Right ventricle myocardium superior (tissue), 1 donor: ENCODE measurements around the gene WNT10A. TPM values are rescaled to one million over a fixed set of nuclear protein-coding genes. Genes with fewer than 3 reads are reported as not detected.

Experiments used
- ATAC-seq: fragments of 200-7000 bp; cut with Tn5 transposase; one replicate; pipeline ENCODE4 v1.9.1; 2020; ENCODE audit warnings: mild to moderate bottlenecking; ENCODE audit not compliant: poor library complexity
- DNase-seq: peaks from one replicate; pipeline ENCODE4 v3.0.0-alpha.2; 2020
- intact Hi-C: fragments of 100-400 bp; cut with DNase I; formaldehyde crosslinking; loops from one replicate; pipeline ENCODE4 v1.11.2; 2022
- total RNA-seq: library from RNA; stranded (reverse); fragmentation: NEBNext Ultra II Directional; extraction: Animal tissue kit (Norgen Biotek cat#: 25700); gene quantifications from one replicate; pipeline ENCODE4 v1.2.1, GENCODE V29; 2021
- donor health status: DM: no; HTN: yes; CAD: no; lungs with severe emphysema.

WNT10A gene
- total RNA-seq, 1 donor from 2014 or later, result not detected

DNA sequence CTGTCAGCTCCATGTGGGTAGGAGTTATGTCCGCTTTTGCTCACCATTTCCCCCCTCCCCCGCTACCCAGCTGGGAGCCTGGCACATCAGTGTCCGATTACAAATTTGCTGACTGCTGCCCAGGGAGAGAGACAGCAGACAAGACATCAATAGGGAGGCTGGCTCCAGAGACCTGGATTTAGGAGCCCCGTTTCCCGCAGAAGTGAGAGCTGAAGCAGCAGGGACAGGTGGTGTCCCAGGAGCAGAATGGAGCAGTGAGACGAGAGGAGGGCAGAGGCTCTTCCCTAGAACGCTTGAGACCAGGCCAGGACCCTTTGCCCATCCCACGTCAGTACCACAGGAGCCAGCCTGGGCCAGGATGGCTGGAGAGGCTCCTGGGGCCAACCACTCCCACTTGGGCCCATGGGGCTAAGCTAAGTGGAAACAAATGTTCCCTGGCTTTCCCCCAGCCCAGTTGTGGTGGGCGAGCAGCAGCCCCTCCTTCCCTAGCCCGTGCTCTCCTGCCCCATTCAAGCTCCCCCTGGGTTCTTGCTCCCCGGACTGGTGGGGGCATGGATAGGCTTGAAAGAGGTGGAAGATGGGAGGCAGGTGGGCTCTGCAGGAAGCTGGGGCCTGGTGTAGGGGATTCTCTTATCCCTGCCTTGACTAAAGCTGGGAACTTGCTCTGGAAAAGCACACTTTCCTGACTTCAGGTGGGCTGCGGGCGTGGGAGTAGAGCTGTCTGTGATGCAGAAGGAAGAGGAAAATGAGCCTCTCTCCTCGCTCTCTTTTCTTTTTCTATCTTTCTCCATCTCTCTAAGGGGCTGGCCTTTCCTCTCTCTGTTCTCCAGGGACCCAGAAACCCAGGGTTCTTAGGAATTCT is 25.1 kb upstream of the WNT10A start:
- DNase-seq (no peak), ATAC-seq (no peak)
- intact Hi-C loops, result no loop called here

DNA sequence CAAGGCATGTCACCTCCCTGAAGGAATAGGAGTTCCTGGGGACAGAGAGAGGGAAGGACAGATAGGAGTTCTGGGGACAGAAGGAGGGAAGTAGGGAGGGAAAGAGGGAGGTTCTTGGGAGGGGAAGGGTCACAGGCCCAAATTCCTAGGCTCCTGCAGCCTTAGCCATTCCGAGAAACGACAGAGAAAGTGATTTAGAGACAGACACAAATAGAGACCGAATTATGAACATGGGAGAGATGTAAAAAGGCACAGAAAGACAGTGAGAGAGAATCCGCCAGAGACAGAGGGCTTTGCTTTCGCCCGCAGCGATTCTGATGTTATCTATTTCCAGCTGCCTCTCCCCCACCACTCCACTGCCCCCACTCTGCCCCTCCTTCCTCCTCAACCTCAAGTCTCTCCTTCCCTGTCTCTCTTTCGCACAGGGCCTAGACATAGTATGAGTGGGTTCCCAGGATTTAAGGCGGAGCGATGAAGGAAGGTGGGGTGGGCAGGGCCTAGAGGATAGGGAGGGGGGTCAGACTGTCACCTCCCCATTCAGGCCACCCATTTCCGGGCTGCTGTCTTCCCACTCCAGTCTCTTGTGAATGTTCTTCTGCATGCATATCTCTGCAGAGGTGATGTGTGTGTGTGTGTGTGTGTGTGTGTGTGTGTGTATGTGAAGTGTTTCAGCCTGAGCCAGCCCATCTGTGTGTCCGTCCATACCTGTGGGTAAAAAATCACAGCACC is 24.3 kb upstream of the WNT10A start:
- ATAC-seq, result no peak
- intact Hi-C loops, result no loop called here
- no peak for DNase-seq

DNA sequence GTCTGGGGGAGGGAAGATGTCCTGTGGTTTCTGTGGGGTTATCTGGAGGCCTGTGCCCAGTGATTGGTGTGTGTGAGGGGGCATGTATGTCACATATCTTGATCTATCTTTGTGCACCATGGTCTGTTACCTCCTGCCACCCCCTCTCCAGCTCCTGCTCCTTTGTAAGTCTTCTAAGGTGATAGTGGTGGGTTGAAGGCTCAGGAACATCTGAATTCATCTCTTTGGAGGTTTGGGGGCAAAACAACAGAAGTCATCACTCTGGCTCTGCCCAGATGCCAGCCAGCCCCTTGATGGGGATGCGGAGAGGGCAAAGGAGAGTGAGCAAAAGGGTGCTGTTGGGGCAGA is 23.8 kb upstream of the WNT10A start:
- intact Hi-C loops, result no loop called here
- DNase-seq (no peak), ATAC-seq (no peak)

DNA sequence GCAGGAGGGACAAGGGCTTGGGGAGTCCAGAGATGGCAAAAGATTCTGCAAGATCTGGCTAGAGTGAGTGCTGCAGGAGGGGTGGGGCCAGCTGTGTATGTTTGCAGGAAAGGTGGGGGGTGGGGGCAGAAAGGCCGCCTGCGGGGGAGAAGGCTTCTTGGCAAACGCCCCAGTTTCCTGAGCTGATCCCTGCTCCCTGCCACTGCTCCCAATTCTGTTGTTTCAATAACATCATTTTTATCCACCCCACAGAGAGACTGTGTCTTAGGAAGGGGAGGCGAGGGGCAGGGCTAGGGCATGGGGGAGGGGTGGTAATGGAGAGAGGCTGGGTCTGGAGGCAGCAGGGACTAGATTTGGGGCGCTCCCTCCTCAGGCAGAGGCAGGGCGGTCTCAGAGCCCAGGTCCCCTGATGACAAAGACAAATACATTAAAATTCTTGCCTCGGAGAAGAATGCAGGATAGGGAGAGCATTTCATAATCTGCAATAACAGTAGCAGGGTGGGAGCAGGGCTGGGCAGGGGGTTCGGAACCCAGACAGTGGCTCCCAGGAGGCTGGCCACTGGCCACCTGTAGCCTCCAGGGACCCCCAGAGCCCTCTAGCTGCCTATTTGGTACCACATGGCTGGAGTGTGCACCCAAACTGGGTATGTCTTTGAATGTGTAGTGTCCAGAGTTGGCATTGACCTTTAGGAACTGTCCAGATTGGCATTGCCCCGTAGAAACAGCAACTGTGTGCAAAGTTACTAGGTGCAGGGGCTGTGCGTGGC is 23.1 kb upstream of the WNT10A start:
- ATAC-seq, result no peak
- DNase-seq, result no peak
- intact Hi-C loops, result no loop called here

DNA sequence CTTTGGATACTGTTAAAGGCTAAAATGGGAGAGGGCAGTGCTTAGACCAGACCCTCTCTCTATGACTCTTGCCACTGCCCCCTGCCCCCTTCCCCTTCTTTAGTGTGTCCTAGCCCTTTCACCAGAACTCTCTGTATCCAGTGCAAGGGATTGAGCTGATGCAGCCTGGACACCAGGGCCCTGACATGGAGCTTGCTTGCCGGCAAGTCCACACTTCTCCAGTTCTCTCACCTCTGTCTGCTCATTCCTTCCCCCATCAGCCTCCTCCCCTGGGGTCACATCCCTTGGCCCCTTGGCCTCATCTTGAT is 22.6 kb upstream of the WNT10A start:
- DNase-seq, result no peak
- intact Hi-C loops, result no loop called here
- no peak for ATAC-seq

DNA sequence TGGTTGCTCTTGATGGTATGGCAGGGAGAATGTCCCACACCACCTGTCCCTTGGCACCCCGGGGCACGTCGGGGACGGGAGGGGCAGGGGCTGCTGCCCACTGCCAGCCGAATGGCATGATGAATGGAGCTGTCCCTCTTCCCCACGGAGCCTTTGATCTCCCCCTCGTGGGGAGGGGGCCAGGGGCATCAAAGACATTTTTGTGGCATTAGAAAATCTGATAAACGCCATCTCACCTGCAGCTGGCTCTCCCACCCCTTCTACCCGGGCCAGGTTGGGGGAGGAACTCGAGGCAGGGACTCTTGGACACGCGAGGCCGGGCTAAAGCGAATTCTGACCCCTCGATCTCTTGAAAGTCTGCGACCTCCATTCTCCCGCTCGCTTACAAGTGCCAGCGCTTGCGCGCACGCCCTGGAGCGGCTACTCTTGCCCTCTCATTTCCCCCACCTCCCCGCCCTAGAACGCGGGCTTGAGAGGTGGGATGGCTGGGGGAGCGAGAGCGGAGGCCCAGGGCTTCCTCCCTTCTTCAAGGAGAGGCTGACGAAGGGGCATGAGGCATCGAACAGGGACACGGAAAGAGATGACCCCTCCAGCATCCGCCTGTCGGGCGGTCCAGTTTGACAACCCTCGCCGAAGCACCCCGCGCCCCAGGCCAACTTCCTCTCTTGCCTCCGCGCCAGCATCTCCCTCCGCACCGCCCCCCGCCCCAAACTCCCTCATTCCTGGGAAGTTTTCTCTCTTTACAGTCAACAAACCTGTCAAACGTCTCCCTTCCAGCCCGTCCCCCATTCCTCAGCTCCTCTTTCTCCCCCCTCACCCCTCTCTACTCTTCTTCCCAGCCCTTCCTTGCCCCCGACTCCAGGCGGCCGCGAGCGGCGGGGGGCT is 21.7 kb upstream of the WNT10A start:
- no peak for ATAC-seq
- no peak for DNase-seq
- intact Hi-C loops, result no loop called here

DNA sequence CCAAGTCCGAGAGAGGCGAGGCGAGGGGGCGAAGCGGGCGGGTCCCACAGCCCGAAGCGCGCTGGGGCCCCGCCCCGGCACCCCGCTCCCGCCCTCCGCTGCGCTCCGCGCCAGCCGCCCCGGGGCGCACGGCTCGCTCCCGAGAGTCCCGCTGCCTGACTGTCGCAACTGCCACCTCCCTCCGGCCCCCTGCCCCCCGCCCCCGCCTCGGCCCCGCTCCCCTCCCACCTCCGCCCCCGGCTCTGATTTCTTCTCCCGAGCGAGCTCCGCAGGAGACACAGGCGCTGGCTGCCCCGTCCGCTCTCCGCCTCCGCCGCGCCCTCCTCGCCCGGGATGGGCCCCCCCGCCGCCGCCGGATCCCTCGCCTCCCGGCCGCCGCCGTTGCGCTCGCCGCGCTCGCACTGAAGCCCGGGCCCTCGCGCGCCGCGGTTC is 21.1 kb upstream of the WNT10A start, which contains the start of gene WNT6:
WNT6 (plus strand) TSS at position 250 of the 432 bp plus-strand sequence. CDS start 233 bp downstream, outside the sequence.
- no peak for DNase-seq
- intact Hi-C loops, result no loop called here
- ATAC-seq, result no peak

DNA sequence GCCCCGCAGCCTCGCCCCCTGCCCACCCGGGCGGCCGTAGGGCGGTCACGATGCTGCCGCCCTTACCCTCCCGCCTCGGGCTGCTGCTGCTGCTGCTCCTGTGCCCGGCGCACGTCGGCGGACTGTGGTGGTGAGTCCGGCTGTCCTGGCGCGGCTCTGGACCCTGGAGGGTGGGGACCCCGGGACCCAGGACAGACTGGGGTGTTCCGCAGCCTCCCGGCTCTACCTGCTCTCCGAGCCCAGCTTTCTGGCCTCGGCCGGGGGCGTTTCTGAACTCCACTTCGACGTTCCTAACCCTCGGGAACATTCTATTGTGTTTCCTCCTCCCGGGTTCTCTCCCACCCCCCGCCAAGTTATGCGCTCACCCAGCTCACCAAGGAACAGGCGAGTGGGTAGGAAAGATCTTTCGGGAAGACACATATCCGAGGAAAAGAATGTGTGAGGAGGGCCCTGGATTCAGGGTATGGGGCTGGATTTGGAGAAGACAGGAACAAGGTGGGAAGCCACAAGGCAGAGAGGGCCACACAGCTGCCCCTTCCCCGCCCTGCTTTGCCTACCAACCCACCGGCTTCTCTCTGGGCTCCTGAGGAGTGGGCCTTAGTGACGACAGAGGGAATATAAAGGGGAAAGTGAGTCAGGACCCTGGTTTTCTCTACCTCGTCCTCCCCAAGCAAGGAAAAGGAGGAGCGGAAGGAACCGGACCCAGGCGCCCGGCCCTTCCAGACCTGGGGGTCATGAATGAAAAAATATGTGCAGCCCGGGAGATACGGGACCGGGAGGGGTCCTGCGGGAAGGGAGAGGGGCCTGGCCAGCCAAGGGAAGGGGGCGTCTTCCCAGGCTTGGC is 20.4 kb upstream of the WNT10A start:
- ATAC-seq, result no peak
- intact Hi-C loops, result no loop called here

DNA sequence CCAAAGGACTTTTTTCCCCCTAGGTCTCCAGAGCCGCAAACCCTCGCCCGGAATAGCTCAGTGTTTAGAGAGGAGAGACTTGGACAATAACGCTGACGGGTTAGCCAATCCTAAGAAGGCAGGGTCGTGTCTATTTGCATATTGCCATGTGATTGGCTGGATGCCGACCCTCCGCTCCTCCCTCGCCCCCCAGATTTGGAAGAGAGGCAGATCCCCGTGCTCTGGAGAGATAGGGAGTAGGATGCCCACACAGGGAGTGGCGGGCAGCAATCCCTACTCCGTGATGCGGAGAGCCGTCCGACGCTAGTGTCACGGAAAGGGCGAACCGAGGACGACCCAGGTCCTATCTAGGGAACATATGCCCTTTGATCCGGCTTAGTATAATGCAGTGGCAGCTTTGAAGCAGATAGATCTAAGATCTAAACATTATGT is 19.7 kb upstream of the WNT10A start:
- intact Hi-C loops, result no loop called here
- DNase-seq (peak; percentile 67), ATAC-seq (peak; percentile 83)

More for the DNA sequence above, 20.4 kb upstream of the WNT10A start:
- no peak for DNase-seq

DNA sequence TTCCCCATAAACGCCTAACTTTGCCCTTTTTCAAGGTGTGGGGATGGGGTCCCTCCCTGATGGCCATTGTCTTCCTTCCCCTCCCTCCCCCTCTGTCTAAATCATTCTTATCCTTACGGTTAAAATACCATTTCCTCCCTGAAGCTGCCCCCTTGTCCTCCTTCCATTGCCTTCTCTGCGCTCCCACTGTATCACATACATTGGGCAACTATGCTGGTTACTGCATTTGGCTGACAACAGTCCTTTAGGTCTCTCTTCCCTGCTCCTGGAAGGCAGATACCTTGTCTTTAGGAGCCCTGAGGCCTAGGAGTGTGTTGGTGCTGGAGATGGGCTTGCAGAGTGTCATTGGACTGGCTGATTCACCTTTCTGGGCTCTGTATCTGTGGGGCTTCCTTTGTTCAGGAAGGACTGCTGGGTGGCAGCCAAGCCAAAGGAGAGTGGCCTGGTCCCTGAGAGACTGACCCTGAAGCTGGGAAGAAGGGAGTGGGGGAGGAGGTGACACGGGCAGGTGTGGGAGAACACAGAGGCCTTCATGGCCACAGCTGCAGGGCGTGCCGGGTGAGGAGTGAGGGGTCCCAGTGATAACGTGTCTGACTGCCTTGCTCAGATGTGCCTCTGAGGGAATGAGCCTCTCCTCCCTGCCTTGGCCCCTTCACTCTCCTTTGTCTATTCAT is 18.9 kb upstream of the WNT10A start:
- no peak for ATAC-seq
- intact Hi-C loops, result no loop called here

DNA sequence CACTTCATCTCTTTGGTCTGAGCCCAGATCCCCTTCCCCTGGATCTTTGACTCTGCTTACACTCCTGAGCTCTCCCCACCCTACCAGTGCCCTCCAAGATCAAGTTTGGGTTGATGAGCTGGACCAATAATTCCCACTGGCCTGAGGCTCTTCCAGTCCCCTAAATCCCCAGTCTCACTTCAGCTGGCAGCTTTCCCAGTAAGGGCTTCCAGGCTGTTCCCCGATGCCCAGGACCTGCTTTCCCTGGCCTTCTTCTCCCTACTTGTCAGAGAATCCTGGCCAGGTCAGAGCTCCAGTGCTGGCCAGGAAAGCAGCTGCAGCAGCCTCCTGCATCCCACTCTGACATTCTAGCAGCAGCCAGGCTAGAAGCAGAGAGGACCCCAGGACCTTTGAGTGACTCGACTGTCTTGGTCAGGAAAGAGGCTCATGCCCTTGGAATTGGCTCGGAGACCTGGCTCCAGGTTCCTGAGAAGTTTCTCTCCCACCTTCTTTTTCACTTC is 17.6 kb upstream of the WNT10A start:
- no peak for ATAC-seq
- no peak for DNase-seq
- intact Hi-C loops, result no loop called here

More for the DNA sequence above, 18.9 kb upstream of the WNT10A start:
- peak; percentile 26 for DNase-seq

DNA sequence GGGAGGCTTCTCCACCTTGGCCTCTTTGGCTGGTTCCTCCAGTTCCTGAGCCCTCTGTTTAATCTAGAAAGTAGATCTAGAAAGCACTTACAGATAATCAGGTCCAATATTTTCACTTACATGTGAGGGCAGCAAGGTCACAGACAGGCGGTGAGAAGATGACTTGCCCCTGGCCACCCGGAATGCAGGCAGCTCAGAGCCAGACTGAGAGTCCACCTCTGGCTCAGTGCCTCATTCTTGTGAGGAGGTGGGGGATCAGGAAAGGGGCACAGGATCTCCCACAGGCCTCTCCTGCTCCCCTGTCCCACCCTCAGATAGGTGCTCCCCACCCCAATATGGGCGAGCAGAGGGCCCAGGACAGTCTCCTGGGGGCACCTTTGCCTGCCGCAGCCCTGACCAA is 15.3 kb upstream of the WNT10A start:
- ATAC-seq (no peak), DNase-seq (no peak)
- intact Hi-C loops, result no loop called here

DNA sequence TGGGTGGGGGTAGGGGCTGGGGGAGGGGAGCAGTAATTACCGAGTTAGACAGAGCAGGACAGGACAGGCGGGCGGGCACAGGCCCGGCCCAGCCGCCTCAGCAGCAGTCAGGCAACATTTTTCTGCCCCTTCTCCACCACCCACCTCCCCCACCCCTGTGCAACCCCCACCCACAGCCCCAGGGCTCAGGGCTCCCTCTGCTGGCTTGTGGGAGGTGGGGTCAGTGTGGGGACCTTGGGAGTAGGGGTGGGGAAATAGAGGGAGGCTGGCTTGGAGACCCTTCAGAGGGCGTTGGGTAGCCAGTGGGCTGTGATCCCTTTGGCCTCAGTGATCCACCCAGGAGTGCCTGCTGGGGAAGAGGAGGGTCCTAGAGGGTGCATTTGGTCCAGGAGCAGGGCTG is 14.7 kb upstream of the WNT10A start:
- DNase-seq (no peak), ATAC-seq (no peak)
- intact Hi-C loops, result no loop called here

DNA sequence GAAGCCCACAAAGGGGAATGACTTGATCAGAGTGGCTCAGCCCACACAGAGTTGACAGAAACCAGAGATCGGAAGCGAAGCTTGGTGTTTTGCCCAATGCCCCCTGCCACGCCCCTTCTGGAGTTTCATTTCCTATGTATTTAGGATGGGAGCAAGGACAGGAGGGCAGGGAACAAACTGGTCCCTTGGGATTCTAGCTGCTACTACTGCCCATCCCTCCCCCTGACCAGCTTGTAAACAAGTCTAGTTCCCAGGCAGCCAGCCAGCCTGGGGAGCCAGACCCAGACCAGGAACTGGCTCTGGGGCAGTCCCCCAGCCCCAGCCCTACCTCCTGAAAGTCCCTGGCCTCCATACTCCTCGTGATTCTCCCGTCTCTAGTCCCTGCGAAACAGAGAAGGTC is 12.8 kb upstream of the WNT10A start:
- peak; percentile 26 for ATAC-seq
- no peak for DNase-seq
- intact Hi-C loops, result no loop called here

DNA sequence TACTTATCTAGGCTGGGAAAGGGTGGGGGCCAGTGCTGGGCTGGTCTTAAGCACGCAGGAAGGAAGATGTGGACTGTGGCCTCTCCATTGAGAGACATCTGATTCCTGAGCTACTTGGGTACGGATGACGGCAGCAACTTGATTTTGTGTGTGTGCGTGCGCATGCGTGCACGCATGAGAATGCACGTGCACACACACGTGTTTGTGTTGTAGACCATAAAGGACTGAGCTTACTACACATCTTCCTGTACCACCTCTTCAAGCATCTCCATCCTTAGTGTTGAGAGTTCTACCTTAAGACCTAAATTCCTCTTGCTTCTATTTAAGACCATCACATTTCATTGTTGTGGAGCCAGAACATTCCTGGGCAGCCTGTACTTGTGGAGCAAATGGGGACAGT is 11.6 kb upstream of the WNT10A start:
- no peak for DNase-seq
- intact Hi-C loops, result no loop called here
- no peak for ATAC-seq

DNA sequence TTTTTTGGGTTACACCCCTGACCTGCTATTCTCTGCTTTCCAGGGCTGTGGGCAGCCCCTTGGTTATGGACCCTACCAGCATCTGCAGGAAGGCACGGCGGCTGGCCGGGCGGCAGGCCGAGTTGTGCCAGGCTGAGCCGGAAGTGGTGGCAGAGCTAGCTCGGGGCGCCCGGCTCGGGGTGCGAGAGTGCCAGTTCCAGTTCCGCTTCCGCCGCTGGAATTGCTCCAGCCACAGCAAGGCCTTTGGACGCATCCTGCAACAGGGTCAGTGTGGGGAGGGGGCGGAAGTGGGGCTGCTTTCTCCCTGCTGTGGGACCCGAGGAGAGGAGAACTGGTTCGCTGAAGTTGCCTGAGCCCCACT is 9.7 kb upstream of the WNT10A start:
- intact Hi-C loops, result no loop called here
- DNase-seq (peak; percentile 70), ATAC-seq (peak; percentile 31)
